ENCODE results near the gene AKAP6. TPM values are rescaled to one million over a fixed set of nuclear protein-coding genes. Genes with fewer than 3 reads are reported as not detected.

AKAP6 gene
- total and polyA plus RNA-seq, 10 of the 15 experiments (the other 5 are each of a cell fraction or from before 2014, with no cell fraction given): 0.35 to 5.9 (median 2.2) TPM

GRCh38 chr14:32400480-32400879 is 71.4 kb downstream of the AKAP6 start:
- no peak overlapping the region for H3K4me3 ChIP-seq
- whole genome bisulfite sequencing (ENCODE audit: insufficient coverage, insufficient replicate concordance, low lambda C conversion rate, missing lambda C conversion rate): no CpG with 5 or more reads among the region's 1 CpG
- no peaks in the 10 kb centered on the region for H3K4me1 ChIP-seq (ENCODE audit: control insufficient read depth, insufficient read depth, low read length)
- no TSS peak for BruUV-seq (replicated peaks)
- SMC1A ChIA-PET (ENCODE audit: uncharacterized antibody, unreplicated experiment): interaction anchor here (1.4 kb wide), 1 partner anchor 16 kb away, joined by 3 read pairs; no protein-coding TSS in a partner anchor
- POLR2A ChIA-PET: no interaction called here
- FAIRE-seq: no peak
- intact Hi-C loops (cut with micrococcal nuclease; ENCODE audit: unreplicated experiment): no loop called here
- no peaks in the 10 kb centered on the region for H3K79me2 ChIP-seq (ENCODE audit: control insufficient read depth, insufficient read depth, low read length)
- no peak overlapping the region for H3K9ac ChIP-seq (ENCODE audit: control insufficient read depth, insufficient read depth, low read length)
- TF ChIP-seq NR2C1 (IDR thresholded peaks at IDR 0.05) (no peak), TCF7 (IDR thresholded peaks at IDR 0.05; ENCODE audit: borderline replicate concordance) (no peak), IRF4 (IDR thresholded peaks at IDR 0.05; ENCODE audit: low read depth, low read length) (no peak), CREM (IDR thresholded peaks at IDR 0.05; ENCODE audit: low read depth) (no peak), NFXL1 (IDR thresholded peaks at IDR 0.05; ENCODE audit: borderline replicate concordance) (no peak), FOXM1 (IDR thresholded peaks at IDR 0.05; ENCODE audit: low read depth, low read length) (no peak), STAT1 (conservative IDR thresholded peaks at IDR 0.05) (no peak), WRNIP1 (IDR thresholded peaks at IDR 0.05; ENCODE audit: borderline replicate concordance, low read depth, low read length) (no peak), NFYA (IDR thresholded peaks at IDR 0.05; ENCODE audit: borderline replicate concordance, low read depth, low read length) (no peak), JUND (IDR thresholded peaks at IDR 0.05; ENCODE audit: low read depth, low read length) (no peak), SPI1 (IDR thresholded peaks at IDR 0.05; ENCODE audit: borderline replicate concordance, insufficient read depth, low read depth, low read length) (no peak), MXI1 (IDR thresholded peaks at IDR 0.05; ENCODE audit: low read depth, low read length) (no peak), PAX8 (IDR thresholded peaks at IDR 0.05) (no peak), LARP7 (IDR thresholded peaks at IDR 0.05) (no peak), MEF2A (IDR thresholded peaks at IDR 0.05; ENCODE audit: insufficient read depth, low read depth, low read length) (no peak), RELA (IDR thresholded peaks at IDR 0.05; ENCODE audit: borderline replicate concordance, partially characterized antibody) (no peak)
- no peaks in the 10 kb centered on the region for H4K20me1 ChIP-seq (ENCODE audit: control insufficient read depth, insufficient read depth)
- no peaks in the 10 kb centered on the region for H3K36me3 ChIP-seq (ENCODE audit: control insufficient read depth in 2 of 2, insufficient read depth in 2 of 2, low read length in 1 of 2)
- RAD21 ChIA-PET (ENCODE audit: unreplicated experiment): interaction anchor here (1.7 kb wide), 1 partner anchor 141 kb away, joined by 5 read pairs; no protein-coding TSS in a partner anchor
- no peaks in the 10 kb centered on the region for H3K9me3 ChIP-seq (replicated peaks; ENCODE audit: control insufficient read depth, insufficient read depth, low read length)
- DNase-seq (ENCODE audit: low read depth, low spot score): no peak
- in situ Hi-C loops (cut with MboI): no loop called here
- CTCF ChIA-PET: no interaction called here
- no peaks in the 10 kb centered on the region for H3K27me3 ChIP-seq (replicated peaks in 1 of 2; ENCODE audit: control insufficient read depth in 2 of 2, insufficient read depth in 2 of 2, low read length in 1 of 2)
- H3K27ac ChIP-seq (ENCODE audit: control insufficient read depth, insufficient read depth): no peak overlapping the region
- H2AFZ ChIP-seq (ENCODE audit: control insufficient read depth, low read depth, low read length): no peak overlapping the region
- ATAC-seq: no peak
- no peak overlapping the region for H3K4me2 ChIP-seq (ENCODE audit: control insufficient read depth, insufficient read depth)
